ENCODE results near the gene KTN1. TPM values are rescaled to one million over a fixed set of nuclear protein-coding genes. Genes with fewer than 3 reads are reported as not detected.

KTN1 gene
- total and polyA plus RNA-seq, 8 donors, result 125 to 171 (median 140) TPM

DNA sequence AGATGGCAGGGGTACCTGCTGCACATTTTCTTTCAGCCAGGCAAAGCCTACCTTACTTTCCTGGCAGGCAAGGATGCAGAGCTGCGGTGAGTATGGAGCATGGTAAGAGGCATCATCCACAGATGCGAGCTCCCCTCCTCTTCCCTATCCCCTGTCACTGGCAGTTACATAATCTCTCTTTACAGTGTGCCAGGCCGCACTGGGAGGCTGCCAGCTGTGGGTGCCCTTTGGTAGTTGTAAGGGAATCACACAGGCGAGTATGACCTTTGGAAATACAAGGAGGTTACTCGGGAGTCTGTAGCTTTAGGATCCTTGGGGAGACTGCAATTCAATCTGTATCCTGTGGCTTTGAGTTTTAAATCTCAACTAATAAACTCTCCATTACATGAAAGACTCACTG, 132.5 kb downstream of the KTN1 start:
- DNase-seq (peak in 1 of 4 donors; percentile 46), ATAC-seq (no peak)
- TF ChIP-seq, protein P1, sequence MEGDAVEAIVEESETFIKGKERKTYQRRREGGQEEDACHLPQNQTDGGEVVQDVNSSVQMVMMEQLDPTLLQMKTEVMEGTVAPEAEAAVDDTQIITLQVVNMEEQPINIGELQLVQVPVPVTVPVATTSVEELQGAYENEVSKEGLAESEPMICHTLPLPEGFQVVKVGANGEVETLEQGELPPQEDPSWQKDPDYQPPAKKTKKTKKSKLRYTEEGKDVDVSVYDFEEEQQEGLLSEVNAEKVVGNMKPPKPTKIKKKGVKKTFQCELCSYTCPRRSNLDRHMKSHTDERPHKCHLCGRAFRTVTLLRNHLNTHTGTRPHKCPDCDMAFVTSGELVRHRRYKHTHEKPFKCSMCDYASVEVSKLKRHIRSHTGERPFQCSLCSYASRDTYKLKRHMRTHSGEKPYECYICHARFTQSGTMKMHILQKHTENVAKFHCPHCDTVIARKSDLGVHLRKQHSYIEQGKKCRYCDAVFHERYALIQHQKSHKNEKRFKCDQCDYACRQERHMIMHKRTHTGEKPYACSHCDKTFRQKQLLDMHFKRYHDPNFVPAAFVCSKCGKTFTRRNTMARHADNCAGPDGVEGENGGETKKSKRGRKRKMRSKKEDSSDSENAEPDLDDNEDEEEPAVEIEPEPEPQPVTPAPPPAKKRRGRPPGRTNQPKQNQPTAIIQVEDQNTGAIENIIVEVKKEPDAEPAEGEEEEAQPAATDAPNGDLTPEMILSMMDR (IDR thresholded peaks at IDR 0.05), result no peak
- Histone ChIP-seq H3K27ac (no peak overlapping the region), H3K27me3 (no peaks in the 10 kb centered on the region), H3K4me3 (no peak overlapping the region), H3K4me1 (peaks cover 0 to 4% of the 10 kb centered on the region in 2 donors), H3K9me3 (no peaks in the 10 kb centered on the region), H3K36me3 (no peaks in the 10 kb centered on the region)
- intact Hi-C loops (cut with DNase I), result no loop called here

DNA sequence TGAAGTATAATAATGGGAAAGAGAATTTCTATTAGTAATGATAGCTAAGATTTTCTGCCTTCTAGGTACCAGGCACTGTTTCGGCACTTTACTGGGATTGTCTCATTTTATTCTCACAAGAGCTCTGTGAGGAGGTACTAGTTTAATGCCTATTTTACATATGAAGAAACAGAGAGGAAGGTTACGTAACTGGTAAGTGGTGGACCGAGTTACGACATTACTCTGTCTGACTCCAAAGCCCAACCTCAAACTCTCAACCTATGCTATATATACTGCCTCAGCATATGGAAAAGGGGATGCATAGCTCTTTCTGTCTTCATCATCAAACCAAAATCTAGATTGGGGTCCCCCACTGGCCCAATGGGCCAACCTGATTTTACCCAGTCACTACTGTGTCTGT, 133.5 kb downstream of the KTN1 start:
- Histone ChIP-seq H3K36me3 (no peaks in the 10 kb centered on the region), H3K4me1 (no peaks in the 10 kb centered on the region), H3K27ac (no peak overlapping the region), H3K9me3 (no peaks in the 10 kb centered on the region), H3K4me3 (no peak overlapping the region), H3K27me3 (no peaks in the 10 kb centered on the region)
- no peak for DNase-seq
- TF ChIP-seq, protein P1 (IDR thresholded peaks at IDR 0.05), result no peak
- peak; percentile 13 for ATAC-seq
- intact Hi-C loops (cut with DNase I), result no loop called here

DNA sequence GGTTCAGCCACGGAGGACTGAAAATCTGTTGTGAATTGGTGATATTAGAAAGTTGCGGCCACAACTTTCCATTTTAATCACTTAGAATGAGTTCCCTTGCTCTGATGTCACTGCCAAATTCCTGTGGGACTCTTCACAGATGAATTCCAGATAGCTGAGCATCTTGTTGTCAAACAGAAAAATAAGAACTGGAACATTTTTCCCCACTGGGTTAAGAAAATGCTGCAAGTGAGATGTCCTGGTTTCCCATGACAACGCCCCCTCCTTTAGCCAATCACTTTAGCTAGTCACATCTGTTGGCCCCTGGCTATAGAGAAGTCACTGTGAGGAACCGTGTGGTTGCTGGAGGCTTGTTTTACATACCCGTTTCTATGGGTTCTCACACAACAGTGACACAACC, 135.9 kb downstream of the KTN1 start:
- ATAC-seq (peak; percentile 44), DNase-seq (no peak)
- H3K27ac ChIP-seq, result no peak overlapping the region
- H3K27me3 ChIP-seq, result no peaks in the 10 kb centered on the region
- no peaks in the 10 kb centered on the region for H3K36me3 ChIP-seq
- H3K9me3 ChIP-seq, result no peaks in the 10 kb centered on the region
- no peak overlapping the region for H3K4me3 ChIP-seq
- TF ChIP-seq, protein P1 (IDR thresholded peaks at IDR 0.05), result no peak
- intact Hi-C loops (cut with DNase I), result no loop called here
- H3K4me1 ChIP-seq, result no peaks in the 10 kb centered on the region

DNA sequence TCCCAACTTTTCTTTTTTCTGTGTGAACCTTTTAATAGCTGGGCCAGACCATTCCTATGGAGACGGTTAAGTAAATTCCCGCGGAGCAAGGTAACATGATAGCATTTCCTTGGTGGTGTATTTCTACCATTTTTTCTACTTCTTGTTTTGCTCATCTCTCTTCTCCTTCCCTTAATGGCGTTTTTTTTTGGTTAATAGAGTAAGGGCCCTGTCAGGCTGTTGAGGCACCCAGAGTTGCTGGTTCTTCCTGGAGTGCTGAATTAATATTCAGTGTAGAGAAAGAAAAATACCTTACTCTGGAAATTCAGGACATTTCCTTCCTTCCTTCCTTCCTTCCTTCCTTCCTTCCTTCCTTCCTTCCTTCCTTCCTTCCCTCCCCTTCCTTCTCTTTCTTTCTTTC, 137.6 kb downstream of the KTN1 start:
- intact Hi-C loops (cut with DNase I), result no loop called here
- no peak for DNase-seq

DNA sequence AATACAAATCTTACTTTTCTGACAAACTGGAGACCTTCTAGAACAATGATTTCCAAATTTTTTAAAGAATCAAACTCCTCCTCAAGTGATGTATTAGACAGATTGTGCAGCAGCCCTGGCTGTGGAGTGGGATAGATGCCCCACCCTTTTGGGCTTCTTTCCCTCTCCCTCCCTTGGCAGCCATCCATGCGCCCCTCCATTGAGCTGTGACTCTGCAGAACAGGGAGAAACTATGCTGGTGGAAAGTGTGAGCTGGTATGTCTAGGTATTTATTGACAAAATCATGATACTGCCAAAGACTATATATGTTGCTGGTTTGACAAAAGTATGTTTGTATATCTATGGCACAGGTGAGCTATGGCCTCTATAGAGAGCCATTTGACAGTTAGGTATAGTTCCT, 138.5 kb downstream of the KTN1 start:
- TF ChIP-seq, protein P1 (IDR thresholded peaks at IDR 0.05), result no peak
- Histone ChIP-seq H3K4me1 (no peaks in the 10 kb centered on the region), H3K36me3 (no peaks in the 10 kb centered on the region), H3K27ac (no peak overlapping the region), H3K4me3 (no peak overlapping the region), H3K9me3 (no peaks in the 10 kb centered on the region), H3K27me3 (no peaks in the 10 kb centered on the region)
- DNase-seq, result no peak
- no peak for ATAC-seq
- intact Hi-C loops (cut with DNase I), result no loop called here

More for the DNA sequence above, 137.6 kb downstream of the KTN1 start:
- H3K27ac ChIP-seq, result no peak overlapping the region
- TF ChIP-seq, protein P1 (IDR thresholded peaks at IDR 0.05), result no peak
- no peaks in the 10 kb centered on the region for H3K27me3 ChIP-seq
- no peaks in the 10 kb centered on the region for H3K9me3 ChIP-seq
- no peak overlapping the region for H3K4me3 ChIP-seq
- H3K4me1 ChIP-seq, result no peaks in the 10 kb centered on the region
- H3K36me3 ChIP-seq, result no peaks in the 10 kb centered on the region
- ATAC-seq, result no peak
